Urinary bladder (tissue), 4 donors: Measurements from ENCODE around the gene CLP1. TPM values are rescaled to one million over a fixed set of nuclear protein-coding genes. Genes with fewer than 3 reads are reported as not detected.
"Not testable (repeated sequence)": the region's sequence is repeated elsewhere in the genome, so short reads cannot be mapped to it uniquely, and the experiment has no call there.

Source experiments
- DNase-seq: peaks from one replicate; pipeline ENCODE4 v3.0.0-alpha.2; 2015; ENCODE audit errors: extremely low spot score
- H3K27ac ChIP-seq: one replicate; pipeline ENCODE4 v1.5.1; 2013; ENCODE audit warnings: low read depth, mild to moderate bottlenecking, moderate library complexity
- H3K36me3 ChIP-seq: one replicate; pipeline ENCODE4 v1.6.1; 2013; ENCODE audit warnings: mild to moderate bottlenecking, moderate library complexity; ENCODE audit not compliant: insufficient read depth
- H3K4me1 ChIP-seq: one replicate; pipeline ENCODE4 v1.6.1; 2013; ENCODE audit warnings: mild to moderate bottlenecking, moderate library complexity; ENCODE audit not compliant: insufficient read depth
- H3K4me3 ChIP-seq: one replicate; pipeline ENCODE4 v1.5.1; 2013; ENCODE audit warnings: low read depth, low read length
- WGBS: extraction: QIAGEN DNeasy Blood & Tissue Kit; methylation state at CpG from one replicate; pipeline ENCODE4 v1.1.7; 2013; 5-methylcytosine and 5-hydroxymethylcytosine counted together
- polyA plus RNA-seq: library from polyadenylated mRNA; stranded (reverse); fragments of 200-250 nt; gene quantifications from one replicate; pipeline ENCODE4 v1.2.3, GENCODE V29; 2013
- total RNA-seq: library from RNA; depleted of rRNA; stranded (reverse); fragments of >200 nt; gene quantifications from one replicate; pipeline ENCODE4 v1.2.3, GENCODE V29; 2014
- donor health status: healthy with polysubstance abuse.
- donor health status: healthy.

CLP1 gene
- total and polyA plus RNA-seq, 2 donors = 12.7 to 14.1 TPM

DNA sequence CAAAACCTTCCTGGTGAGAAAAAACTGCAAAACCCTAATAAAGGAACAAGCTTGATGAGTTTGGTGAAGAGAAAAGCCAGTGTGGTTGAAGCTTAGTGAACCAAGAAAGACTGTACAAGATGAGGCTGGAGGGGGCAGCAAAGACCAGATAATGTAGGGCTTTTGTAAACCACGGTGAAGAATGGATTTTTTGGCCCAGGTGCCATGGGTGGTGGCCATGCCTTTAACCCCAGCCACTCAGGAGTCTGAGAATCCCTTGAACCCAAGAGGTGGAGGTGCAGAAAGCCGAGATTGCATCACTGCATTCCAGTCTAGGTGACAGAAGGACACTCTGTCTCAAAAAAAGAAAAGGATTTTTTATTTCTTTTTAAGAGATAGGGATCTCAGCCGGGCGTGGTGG lies 5.3 kb downstream of the CLP1 start:
- H3K27ac ChIP-seq = no peak overlapping the region
- DNase-seq = no peak
- 64% methylated on average over 4 of the region's 4 CpGs for WGBS
- H3K4me3 ChIP-seq = no peak overlapping the region
- peaks cover 8% of the 10 kb centered on the region for H3K36me3 ChIP-seq
- no peaks in the 10 kb centered on the region for H3K4me1 ChIP-seq

DNA sequence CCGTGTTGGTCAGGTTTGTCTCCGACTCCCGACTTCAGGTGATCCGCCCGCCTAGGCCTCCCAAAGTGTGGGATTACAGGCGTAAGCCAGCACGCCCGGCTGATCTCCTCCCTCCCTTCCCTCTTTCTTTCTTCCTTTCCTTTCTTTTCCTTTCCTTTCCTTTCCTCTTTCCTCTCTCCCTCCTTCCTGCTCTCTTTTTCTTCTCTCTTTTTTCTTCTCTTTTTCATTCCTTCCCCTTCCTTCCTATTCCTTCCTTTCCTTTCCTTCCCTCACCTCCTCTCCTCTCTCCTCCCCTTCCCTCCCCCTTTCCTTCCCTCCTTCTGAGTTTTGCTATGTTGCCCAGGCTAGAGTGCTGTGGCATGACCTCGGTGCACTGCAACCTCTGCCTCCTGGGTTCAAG lies 6.4 kb downstream of the CLP1 start:
- 85% methylated on average over 9 of the region's 9 CpGs for WGBS
- no peaks in the 10 kb centered on the region for H3K4me1 ChIP-seq
- no peak overlapping the region for H3K27ac ChIP-seq
- H3K4me3 ChIP-seq = no peak overlapping the region
- no peak for DNase-seq
- H3K36me3 ChIP-seq = peaks cover 8% of the 10 kb centered on the region

DNA sequence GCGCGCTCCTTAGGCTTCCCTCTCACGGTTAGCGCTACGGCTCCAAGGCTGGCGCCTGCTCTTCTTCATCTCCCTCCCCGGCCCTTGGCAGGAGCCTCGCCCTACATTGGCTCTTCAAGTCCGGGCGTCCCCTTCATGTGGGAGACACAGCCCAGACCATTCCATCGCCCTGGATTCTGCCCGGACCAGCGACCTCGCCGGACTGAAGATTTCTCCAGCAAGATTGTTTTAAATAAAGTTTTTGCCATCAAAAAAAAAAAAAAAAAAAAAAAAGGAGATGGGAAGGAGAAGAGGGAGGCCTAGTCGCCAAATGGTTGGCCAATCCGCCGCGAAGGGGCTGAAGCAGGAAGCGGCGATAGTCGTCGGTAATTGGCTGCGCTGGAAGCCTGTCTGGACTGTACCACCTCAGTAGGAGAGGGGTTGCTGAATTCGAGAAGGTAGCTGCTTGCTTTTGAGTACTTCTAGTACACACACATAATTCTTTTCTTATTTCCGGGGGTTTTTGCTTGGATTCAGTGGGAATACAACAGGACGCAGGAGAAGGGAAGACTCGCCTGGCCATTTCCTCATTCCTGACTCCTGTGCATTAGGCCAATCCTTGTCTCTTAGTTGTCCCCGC lies 9.7 kb downstream of the CLP1 start:
- no peaks in the 10 kb centered on the region for H3K4me1 ChIP-seq
- peak overlapping the region; percentile 90 for H3K27ac ChIP-seq
- DNase-seq = no peak
- peak overlapping the region; percentile 37 for H3K4me3 ChIP-seq
- H3K36me3 ChIP-seq = peaks cover 3% of the 10 kb centered on the region
- under 1% methylated on average over 29 of the region's 29 CpGs for WGBS

DNA sequence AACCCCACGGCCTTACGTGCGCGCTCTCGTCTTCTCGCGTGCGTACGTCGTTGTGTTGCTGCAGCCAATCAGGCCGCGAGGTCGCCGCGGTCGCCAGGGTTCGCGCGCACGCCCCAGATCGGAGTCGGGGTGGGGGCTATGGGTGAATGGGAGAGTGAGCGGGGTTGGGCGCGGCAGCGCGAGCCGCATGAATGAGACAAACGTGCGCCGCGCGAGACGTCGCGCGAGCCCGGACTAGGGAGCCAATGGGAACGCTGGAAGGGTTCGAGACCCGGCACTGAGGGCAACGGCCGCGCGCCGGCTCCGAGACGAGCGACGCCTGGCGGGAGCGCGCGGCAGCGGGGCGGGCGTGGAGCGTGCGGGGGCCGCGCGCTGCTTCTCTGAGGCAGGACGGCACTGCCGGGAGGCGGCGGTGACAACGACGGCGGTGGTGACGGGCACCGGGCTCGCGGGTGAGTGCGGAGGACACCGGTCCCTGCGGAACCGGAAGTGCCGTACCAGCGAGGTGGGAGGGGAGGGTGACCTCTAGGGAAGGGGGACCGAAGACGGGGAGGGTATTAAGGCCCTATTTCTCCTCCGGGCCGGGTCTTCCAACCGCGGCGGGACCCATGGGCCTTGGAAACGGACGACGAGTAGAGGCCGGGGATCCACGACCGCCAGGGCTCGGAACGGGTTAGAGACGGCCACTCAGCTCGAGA lies 10.3 kb downstream of the CLP1 start, which contains the start of gene ZDHHC5:
Gene ZDHHC5, plus strand, starts transcription at position 379 of the 698 bp plus-strand sequence. CDS start 4,977 bp downstream, outside the sequence.
- H3K4me3 ChIP-seq = peak within 1 kb of the TSS; percentile 66
- peaks cover 2% of the 10 kb centered on the region for H3K36me3 ChIP-seq
- no peaks in the 10 kb centered on the region for H3K4me1 ChIP-seq
- peak; percentile 96 for DNase-seq
- WGBS = under 1% methylated on average over 96 of the region's 96 CpGs
- H3K27ac ChIP-seq = peak within 1 kb of the TSS; percentile 92

DNA sequence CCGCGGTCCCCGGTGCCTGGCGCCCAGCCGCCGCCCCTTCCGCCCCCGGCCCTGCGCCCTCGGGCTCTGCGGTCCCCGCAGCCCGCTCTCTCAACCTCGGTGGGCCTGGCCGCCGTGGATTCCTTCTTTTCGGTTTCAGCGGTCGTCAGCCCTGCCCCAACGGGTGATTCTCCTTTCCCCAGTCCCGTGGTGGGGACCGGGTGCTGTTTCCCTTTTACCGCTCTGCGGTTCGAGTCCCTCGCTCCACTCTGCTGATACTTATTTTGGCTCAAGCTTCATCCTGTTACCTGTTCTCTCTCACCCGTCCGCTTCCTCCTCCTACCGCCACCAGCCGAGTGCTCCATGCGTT lies 10.8 kb downstream of the CLP1 start:
- H3K36me3 ChIP-seq = no peaks in the 10 kb centered on the region
- peak overlapping the region; percentile 66 for H3K4me3 ChIP-seq
- H3K27ac ChIP-seq = peak overlapping the region; percentile 92
- WGBS = under 1% methylated on average over 31 of the region's 31 CpGs
- no peak for DNase-seq
- no peaks in the 10 kb centered on the region for H3K4me1 ChIP-seq

DNA sequence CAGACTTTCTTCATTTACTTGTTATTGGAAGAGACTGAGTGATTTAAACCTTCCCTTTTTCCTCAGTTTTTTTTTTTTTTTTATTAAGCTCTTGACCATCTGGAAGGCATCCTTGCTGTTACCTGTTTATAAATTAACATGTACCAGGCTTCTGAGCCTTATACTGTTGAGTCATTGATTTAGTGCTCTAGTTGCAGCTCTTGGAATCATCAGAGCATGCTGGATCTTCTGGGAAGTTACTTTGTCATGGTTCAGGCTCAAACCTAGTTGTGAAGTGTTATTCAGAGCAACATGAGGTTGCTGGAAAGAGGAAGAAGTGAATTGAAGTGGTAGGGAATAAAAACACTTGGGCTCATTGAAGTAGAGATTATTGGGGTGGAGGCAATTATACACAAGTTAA lies 16.7 kb downstream of the CLP1 start:
- Histone ChIP-seq H3K27ac (no peak overlapping the region), H3K36me3 (peaks cover 8% of the 10 kb centered on the region), H3K4me3 (no peak overlapping the region), H3K4me1 (no peaks in the 10 kb centered on the region)
- no peak for DNase-seq

DNA sequence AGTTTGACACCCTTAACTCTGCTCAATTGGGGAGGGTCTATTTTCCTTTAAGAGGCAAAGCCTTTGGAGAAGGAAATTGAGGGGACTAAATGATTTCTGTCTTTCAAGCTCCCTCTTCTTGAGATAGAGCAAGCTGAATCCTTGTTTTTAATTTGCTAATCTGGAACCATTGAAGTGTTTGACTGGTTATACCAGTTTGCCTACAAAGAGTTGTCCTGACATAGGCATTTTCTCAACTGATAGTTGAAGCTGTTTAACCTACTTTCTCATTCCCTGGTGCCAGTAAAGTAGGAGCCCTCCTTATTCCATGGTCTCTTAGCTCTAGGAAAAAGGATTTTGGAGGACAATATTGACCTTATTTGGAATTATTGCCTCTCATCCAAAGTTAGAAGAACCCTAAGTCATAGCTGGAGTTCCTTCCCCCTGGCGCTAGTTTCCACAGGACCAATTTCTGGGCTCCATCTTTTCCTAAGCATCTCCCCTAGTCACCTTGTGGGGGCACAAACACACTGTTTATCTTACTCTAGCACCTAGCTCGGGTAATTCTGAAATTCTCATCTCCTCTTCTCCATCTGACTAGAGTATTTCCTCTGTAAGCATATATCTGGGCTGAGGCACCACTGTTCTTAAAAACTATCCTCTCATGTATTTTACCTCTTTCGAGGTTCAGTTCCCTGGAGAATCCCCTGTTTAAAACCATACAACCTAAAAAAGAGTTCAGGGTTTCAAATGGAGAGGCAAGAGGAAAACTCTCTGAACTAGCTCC lies 17.8 kb downstream of the CLP1 start:
- Histone ChIP-seq H3K4me1 (no peaks in the 10 kb centered on the region), H3K36me3 (peaks cover 8% of the 10 kb centered on the region), H3K4me3 (no peak overlapping the region), H3K27ac (no peak overlapping the region)
- WGBS = 87% methylated on average over 3 of the region's 3 CpGs
- DNase-seq = no peak

DNA sequence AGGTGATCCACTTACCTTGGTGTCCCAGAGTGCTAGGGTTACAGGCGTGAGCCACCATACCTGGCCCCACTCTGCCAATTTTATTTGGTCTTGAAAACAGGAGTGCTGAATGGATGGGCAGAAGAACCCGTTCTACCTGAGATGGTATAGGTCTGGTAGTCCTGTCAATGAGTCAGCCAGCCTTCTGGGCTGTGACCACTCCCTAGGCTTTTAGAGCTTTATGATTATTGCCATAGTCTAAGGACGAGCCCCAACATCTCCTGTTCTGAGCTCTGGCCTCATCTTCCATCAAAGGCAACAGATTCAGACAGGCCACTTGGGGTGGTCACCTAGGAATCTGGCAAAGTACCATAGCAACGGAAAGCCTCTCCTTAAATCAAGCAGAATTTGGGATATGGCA lies 21.8 kb downstream of the CLP1 start:
- 89% methylated on average over 4 of the region's 4 CpGs for WGBS
- H3K36me3 ChIP-seq = peaks cover 8% of the 10 kb centered on the region
- H3K27ac ChIP-seq = no peak overlapping the region
- no peak for DNase-seq
- H3K4me1 ChIP-seq = no peaks in the 10 kb centered on the region
- H3K4me3 ChIP-seq = no peak overlapping the region

DNA sequence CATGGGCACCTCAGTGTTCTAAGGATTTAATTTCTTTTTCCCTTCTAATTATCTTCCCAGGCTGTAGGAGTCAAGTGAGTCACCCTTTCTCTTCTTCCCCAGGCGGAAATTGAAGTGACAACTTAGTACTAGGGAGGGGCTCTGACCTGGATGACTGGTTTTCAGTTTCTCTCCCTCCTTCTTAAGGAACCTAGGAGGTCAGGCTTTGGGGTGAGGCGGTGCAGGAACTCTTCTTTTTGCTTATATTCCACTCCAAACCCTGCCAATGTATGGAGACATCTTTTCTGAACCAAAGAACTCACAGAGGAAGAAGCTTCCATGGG lies 23.0 kb downstream of the CLP1 start:
- DNase-seq = no peak
- H3K4me3 ChIP-seq = no peak overlapping the region
- H3K36me3 ChIP-seq = peaks cover 4% of the 10 kb centered on the region
- no peaks in the 10 kb centered on the region for H3K4me1 ChIP-seq
- 81% methylated on average over 2 of the region's 2 CpGs for WGBS
- no peak overlapping the region for H3K27ac ChIP-seq

DNA sequence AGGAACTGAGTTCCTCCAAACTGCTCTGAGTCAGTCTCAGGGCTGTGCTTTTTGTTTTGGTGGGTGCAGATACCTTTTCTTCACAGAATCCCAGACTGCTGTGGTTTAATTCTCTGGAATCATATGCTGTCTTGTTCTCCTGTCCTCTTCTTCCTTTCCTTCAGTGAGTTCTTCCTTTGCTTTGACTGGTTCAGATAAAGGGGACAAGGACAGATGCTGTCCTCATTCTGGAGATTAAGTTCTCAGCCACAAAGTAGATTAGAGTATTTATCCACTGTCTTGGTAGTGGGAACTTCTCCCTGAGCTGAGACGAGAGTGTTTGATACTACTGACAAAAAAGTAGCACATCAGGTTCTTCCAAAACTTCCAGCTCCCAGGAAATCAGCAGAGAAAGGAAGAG lies 23.6 kb downstream of the CLP1 start:
- H3K36me3 ChIP-seq = peaks cover 4% of the 10 kb centered on the region
- H3K4me1 ChIP-seq = no peaks in the 10 kb centered on the region
- H3K27ac ChIP-seq = no peak overlapping the region
- H3K4me3 ChIP-seq = no peak overlapping the region
- no peak for DNase-seq
- WGBS = 69% methylated on average over 1 of the region's 1 CpG

DNA sequence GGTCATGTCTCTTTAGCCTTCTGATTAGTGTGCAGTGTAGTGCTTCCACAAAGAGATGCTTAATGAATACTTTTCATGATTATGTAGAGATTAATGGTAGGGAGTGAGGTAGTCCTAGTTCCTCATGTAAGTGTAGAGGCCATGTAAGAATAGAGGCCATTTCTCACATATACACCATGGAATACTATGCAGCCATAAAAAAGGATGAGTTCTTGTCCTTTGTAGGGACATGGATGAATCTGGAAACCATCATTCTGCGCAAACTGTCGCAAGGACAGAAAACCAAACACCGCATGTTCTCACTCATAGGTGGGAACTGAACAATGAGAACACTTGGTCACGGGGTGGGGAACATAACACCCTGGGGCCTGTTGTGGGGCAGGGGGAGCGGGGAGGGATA lies 32.9 kb downstream of the CLP1 start:
- H3K36me3 ChIP-seq = peaks cover 11% of the 10 kb centered on the region
- H3K4me3 ChIP-seq, H3K27ac ChIP-seq, DNase-seq, H3K4me1 ChIP-seq: not testable (repeated sequence)
- WGBS = 98% methylated on average over 5 of the region's 5 CpGs

DNA sequence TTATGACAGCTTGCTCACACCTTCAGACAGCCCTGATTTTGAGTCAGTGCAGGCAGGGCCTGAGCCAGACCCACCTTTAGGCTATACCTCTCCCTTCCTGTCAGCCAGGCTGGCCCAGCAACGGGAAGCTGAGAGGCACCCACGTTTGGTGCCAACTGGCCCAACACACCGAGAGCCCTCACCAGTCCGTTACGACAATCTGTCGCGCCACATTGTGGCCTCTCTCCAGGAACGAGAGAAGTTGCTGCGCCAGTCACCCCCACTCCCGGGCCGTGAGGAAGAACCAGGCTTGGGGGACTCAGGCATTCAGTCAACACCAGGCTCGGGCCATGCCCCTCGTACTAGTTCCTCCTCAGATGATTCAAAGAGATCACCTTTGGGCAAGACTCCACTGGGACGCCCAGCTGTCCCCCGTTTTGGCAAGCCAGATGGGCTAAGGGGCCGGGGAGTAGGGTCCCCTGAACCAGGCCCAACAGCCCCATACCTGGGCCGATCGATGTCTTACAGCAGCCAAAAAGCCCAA lies 41.3 kb downstream of the CLP1 start:
- no peak for DNase-seq
- H3K36me3 ChIP-seq = peaks cover 8% of the 10 kb centered on the region

DNA sequence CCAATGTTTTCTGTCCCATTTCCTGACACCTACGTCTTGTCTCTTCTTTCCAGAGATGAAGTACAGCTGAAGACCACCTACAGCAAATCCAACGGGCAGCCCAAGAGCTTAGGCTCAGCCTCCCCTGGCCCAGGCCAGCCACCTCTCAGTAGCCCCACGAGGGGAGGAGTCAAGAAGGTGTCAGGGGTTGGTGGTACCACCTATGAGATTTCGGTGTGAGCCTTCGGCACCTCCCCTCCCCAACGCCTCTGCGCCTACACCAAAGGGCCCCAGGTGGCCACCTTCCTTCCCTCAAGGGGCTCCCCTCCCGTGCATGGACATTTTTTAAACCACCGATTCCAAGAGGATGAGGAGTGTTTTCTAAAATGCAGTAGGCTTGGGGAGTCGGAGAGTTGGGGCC lies 42.3 kb downstream of the CLP1 start:
- no peaks in the 10 kb centered on the region for H3K4me1 ChIP-seq
- WGBS = 86% methylated on average over 10 of the region's 10 CpGs
- peaks cover 6% of the 10 kb centered on the region for H3K36me3 ChIP-seq
- H3K27ac ChIP-seq = no peak overlapping the region
- no peak for DNase-seq
- H3K4me3 ChIP-seq = no peak overlapping the region

More for the DNA sequence above, 41.3 kb downstream of the CLP1 start:
- H3K4me1 ChIP-seq = no peaks in the 10 kb centered on the region
- WGBS = 89% methylated on average over 18 of the region's 18 CpGs
- H3K4me3 ChIP-seq = no peak overlapping the region
- no peak overlapping the region for H3K27ac ChIP-seq

DNA sequence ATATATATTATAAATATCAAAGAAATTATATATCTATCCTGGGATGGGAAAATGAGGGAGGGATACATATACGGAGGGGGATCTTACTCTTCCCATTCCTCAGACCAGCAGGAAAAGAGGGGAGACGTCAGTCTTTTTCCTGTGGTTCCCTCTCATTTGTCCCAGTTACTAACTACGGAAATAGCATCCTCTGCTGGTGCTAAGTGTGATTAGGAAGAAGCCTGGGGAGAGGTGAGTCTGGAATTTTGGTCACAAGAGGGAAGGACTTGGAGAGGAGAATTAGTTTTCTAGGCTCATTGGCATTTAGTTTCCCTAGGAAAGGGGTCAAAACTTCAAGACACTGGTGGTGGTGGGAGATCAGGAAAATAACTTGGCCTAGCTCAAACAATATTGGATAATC lies 42.9 kb downstream of the CLP1 start:
- no peak for DNase-seq
- no peaks in the 10 kb centered on the region for H3K4me1 ChIP-seq
- H3K27ac ChIP-seq = no peak overlapping the region
- 70% methylated on average over 3 of the region's 3 CpGs for WGBS
- H3K36me3 ChIP-seq = peaks cover 6% of the 10 kb centered on the region
- H3K4me3 ChIP-seq = no peak overlapping the region
